Islet of Langerhans (tissue), 1 donor: ENCODE results near the gene USP46.

Experiments
- FAIRE-seq: peaks from one replicate; lab custom pipeline; 2011; peaks lifted over from hg19 to GRCh38; lab: Jason Lieb, UNC

Gene USP46

DNA sequence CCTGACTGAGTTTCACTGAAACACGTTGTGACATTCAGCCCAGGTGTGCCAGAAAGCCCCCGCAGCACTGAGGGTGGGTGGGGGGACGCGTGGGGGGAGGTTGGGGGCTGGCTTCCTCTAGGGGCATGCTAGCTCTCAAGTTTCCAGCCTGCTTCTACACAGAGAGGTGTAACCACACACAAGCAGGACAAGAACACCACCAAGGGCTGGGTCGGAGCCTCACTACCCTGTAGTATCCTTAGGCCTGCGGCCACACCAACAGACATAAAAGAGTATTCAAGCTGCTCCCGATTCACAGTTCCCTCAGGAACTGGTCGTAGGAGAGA, 1.8 kb downstream of the USP46 start:
- no peak for FAIRE-seq

DNA sequence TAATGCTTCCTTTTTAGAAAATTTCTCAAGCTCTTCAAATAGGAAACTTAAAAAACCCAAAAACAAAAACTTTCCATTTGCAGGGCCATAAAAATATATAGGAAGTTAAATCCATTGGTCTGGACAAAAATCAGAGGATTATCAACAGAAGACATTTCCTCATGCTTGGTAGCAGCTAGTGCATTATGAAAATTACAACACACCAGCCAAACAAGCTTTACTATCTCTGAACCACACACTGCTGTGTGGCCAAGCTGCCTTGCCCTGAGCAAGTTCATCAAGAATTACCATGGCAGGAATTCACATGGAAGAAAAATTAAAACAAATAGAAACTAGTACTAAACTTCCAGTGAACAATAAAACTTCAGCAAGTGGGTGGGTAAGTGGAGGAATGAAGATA, 3.6 kb downstream of the USP46 start:
- no peak for FAIRE-seq

DNA sequence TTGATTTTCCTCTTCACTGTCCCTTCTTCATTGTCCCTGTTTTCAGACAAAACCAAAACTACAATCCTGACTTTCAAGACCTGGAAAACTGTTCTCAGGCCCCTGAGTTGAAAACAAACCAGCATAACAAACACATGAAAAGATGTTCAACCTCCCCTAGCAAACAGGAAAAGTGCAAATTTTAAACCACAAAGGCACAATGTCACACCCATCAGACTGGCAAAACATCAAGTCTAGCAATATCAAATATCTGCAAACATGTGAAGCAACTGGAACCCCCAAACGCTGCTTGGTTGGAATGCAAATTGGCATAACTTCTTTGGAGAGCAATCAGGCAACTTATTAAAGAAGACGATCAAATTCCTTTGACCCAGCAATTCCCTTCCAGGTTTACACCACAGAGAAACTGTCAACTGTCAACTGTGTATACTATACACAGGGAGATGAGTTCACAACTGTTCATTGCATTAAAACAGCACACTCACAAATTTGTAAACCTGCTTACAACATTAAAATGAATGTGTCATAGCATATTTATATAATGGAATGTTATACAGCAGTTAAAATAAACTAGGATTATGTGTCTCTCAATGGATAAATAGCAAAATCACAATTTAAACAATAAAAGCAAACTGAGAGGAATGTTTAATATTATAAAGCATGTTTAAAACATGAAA, 7.0 kb downstream of the USP46 start:
- FAIRE-seq: no peak

DNA sequence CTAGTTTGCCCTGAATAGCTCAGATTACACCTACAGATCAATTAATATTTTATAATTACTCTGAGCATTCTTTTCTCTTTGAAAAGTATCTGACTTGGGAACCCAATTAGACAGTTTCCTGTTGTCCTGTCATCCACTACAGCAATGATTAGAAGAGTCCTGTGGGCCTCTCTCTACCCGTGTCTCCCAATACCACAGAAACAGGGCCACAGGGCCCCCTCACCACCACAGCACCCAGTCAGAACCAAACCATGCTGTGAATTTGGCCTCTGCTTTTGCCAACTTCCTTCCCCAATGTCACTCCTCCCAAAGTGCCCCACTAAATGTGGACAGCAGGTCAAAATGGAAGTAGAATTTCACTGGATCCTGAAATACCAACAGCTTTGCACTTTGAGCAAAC, 10.3 kb downstream of the USP46 start:
- no peak for FAIRE-seq

DNA sequence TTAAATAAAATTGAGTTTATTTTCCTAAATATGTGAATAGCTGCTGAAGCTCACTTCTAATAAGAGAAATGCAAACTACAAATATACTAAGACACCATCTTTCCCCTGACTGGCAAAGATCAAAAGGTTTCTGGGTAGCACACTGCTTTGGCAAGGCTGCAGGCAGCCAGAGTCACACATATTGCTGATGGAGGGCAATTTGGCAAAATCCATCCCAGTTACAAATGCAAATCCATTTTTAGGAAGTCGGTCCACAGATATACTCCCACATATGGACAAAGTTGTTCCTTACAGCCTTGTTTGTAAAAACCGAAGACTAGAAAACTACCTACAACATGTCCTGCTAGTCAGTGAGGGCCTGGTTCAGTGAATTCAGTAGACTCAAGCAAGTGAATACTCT, 12.4 kb downstream of the USP46 start:
- no peak for FAIRE-seq

DNA sequence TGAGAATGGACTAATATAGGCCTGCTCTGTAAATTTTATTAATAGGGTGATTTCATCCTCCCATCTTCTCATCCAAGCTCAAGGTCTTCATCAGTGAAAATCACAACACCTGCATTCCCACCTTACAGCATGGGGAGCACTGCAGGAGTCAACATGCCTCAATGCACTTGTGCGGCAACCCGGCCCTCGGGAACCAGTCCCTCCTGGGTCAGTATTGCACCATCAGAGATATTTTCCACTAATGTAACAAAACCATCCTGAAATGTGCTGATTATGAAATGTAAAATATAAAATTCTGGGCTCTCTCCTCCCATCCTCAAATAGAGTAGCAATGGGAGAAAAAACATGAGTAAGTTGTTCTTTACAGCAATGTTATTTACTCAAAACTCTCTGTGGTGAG, 13.0 kb downstream of the USP46 start:
- FAIRE-seq: no peak

DNA sequence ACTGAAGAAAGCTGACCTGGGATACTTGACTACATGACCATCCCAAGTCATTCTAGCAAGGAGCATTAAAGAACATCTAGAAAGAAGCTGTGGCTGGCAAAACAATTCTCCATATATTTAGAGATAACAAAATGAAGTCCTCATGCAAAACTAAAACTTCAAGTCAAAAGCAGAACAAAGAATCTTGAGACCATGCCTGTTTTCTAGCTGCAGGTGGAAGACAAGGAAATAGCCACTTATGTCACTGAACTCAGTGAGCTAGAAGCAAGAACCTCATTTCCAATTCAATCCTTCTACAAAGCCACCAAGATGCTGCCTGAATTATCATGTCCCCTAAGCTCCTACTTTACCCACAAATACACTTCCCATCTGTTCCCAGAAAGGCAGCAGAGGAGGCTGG, 13.8 kb downstream of the USP46 start:
- no peak for FAIRE-seq

DNA sequence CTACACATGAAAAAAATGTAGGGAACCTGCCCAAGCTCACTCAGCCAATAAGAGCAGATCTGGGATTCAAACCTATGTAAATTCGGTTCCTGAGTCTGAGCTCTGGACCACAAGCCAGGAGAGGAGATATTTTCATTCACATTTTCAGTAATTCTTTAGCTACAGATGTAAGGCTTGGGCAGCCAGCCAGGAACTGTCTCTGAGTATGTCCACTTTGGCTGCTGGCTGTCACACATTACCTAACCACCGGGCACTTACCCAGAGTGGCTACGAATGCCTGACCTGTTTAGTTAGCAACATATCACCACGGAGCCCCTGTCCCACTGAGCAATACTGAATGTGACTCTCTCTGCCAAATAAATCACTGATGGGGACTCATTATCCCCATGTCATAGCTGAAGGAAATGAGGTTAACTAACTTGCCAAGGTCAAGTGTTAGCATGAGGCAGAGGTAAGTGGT, 15.3 kb downstream of the USP46 start:
- FAIRE-seq: no peak

DNA sequence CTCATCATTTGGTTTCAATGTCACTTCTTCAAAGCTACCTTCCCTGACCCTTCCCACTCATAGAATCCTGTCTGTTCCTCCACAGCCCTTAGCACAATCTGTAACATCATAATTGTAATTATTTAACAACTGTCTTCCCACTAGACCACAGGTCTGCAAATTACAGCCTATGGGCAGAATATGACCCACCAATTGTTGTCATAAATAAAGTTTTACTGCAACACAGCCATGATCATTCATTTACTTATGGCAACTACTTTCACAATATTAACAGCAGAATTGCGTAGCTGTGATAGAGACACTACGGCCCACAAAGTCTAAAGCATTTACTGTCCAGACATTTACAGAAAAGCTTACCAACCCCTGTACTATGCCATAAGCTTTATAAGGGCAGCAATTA, 15.9 kb downstream of the USP46 start:
- no peak for FAIRE-seq

DNA sequence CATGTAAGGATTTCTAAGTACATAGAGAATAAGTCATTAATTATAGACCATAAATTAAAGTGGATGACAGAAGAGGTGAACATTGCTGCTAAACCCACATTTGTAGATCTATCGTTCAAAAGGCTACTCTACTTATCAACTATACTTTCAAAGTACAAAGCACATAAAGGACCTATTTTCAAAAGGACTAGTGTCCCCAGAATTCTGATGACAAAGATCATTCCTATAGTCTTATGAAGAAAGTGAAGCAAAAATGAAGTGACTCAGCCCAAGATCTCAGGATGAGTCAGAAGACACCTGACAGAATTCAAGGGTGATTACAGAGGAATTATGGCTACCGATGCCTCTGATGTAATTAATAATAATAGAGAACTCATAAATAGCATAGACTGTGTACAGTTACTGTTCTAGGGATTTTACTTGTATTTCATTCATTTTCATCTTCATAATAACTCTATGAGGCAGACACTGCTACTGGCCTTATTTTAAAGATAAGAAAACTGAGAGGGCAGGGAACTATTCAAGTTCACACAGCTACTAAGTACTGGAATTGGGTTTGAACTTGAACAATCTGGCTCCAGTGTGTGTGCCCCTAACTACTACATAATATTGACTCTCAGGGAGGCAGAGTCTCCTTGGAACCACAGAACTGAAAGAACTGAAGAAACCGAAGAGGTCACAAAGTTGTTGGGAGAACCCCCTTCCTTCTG, 17.1 kb downstream of the USP46 start:
- FAIRE-seq: no peak

DNA sequence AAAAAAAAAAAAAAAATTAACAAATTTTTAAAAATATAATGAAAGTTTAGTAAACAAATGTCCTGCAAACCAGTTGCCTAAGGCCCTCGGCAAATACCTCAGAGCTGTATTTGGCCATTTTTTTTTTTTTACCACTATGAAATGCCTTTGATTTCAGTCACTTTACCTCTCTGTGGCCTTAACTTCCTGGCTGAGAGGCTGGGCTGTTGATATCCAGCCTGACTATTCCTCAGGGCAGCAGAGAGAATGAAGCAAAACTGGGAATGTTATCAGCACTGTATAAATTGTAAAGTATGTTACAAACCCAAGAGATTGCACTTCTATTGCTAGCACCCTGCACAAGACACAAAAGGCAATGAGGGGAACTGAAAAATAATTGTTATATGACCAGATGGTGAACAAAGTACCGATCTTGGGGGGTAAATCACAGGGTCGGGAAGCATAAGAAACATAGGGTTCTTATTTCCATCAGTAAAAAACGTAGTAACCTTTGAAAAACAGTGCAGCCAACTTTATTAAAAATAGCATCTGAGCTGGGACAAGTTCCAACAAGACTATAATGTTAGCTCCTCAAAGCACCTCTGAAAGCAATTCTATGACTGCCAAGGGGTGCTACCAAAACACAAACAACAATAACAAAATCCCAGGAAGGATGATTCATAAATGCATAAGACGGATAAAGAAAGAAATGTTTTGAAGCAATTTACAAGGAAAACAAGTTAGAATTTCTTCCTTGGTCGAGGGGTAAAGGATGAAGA, 18.1 kb downstream of the USP46 start:
- FAIRE-seq: no peak

DNA sequence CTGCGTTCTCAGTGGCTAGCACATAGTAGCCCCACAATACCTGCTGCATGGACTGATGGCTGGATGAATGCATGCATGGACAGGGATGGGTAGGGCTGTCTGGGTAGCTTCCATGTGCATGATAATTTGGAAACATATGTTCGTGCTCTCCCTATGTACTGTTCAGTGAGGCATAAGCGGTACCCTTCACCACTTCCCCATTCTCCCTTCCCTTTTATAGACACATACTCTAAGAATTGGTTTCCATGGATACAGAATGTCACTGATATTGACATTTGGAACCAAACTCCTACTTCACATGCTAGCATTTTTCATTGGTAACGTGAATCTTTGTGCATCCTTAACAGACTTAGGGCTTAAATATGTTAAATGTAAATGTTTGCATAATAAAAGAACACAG, 20.4 kb downstream of the USP46 start:
- no peak for FAIRE-seq

DNA sequence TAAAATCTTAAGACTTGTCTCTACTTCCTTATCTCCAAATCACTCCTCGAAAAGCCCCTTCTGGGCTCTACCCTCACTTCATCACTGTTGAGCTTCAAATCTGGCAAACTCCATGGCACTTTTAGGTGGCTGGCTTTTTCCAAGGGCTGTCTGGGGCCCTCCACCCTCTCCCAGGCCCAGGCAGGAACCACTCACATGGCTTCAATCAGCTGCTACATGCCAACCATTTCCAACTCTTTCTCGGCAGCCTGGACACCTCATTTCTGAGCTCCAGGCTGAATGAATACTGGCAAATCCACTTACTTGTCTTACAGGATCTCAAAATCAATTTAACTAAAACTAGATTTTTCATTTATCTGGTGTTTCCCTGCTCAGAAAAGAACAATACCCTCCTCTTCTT, 22.0 kb downstream of the USP46 start:
- no peak for FAIRE-seq

DNA sequence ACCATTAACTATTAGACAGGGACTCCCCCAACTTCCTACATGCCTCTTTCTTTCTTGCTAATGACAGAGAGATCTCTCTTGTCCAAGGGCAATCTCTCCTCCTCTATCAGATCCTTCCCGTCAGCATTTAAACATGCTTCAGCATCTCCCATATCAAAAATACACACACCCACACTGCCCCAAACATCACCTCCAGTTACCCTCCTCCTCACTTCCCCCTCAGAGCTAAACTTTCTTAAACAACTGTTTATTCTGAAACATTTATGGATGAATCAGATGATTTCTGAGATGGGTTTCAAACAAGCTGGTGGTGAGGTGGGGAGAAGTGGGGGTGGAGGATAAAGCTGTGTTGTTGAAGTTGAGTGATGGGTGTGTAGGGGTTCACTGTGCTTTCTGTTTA, 23.5 kb downstream of the USP46 start:
- no peak for FAIRE-seq

DNA sequence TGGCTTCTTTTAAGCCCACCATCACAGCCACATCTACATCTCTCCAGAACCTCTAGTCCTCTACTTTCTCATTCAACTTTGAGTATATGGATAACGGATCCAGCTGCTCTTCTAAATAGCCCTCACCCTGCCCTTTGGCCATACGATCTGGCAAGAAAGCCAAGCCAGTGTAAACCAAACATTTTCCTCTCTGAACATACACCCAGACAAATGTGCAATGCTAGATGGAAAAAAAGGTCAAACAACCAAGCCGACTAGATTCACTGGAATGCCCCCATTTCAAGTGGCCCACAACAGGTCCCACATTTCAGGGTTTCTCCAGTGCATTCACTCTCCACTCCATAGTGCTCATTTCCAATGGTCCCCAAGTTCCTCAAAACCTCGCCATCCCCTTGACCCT, 24.0 kb downstream of the USP46 start:
- FAIRE-seq: no peak

DNA sequence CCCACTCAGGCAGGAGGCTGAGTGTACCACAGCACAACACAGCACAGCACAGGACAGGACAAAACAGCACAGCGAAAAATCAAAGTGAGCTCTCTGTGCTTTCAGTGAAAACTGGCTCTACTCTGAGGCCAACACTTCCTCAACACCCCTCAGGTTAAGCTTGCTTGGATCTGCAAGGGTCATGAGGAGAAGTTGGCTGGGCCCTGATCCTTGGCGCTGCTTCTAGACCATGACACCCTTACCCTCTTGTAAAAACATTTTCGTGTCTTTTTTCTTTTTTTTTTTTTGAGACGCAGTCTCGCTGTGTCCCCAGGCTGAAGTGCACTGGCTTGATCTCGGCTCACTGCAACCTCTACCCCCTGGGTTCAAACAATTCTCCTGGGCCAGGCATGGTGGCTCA, 25.3 kb downstream of the USP46 start:
- FAIRE-seq: no peak

DNA sequence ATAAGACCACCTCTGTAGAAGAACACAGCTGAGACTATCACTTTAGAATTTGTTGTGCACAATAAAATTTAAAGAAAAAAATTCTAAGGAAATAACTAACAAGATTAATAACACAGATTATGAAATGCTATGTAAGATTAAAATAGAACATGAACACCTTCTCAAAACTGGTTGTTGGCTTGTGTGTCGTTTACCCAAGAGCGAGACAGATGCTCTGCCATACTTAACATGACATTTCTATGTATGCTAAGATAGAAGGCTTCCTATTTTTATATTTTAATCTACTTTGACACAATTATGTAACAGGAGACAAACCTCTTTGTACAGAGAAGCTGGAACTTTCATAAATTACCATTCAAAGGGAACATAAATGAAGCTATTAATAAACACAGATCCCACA, 30.1 kb downstream of the USP46 start:
- FAIRE-seq: no peak

DNA sequence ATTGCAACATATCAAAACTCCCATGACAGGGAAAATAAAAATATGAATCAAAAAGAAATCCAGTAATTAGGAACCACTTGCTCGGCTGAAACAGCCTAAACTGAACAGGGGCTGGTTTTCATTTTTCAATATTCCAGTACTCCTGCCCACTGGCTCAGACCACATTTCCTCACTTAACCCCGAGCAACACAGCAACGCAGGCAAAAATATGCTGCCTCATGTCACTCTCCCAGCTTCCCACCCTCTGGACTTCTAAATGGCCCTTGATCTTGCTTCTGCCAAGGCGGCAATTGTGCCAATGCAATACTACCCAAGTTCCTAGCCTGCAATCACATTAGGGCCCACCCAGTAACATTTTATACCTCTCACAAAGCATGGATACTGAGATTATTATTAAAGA, 30.6 kb downstream of the USP46 start:
- FAIRE-seq: no peak

DNA sequence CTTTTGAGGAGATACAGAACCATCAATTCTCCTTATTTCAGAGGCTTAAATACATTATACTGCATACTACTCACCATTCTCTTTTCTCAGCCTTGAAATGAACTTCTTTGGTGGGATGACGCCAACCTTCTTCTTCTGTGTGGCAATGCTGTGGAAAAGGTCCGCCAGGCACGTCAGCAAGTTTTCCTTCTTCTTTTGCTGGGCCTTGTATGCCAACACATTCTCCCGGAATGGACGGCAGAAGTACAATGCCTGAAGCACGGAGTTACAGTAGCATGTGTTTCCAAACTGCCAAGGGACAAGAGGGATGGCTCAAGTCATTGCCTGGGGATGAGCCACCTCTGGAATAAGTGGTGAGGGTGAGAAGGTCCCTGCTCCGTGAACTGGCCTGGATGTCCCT, 31.2 kb downstream of the USP46 start:
- no peak for FAIRE-seq

DNA sequence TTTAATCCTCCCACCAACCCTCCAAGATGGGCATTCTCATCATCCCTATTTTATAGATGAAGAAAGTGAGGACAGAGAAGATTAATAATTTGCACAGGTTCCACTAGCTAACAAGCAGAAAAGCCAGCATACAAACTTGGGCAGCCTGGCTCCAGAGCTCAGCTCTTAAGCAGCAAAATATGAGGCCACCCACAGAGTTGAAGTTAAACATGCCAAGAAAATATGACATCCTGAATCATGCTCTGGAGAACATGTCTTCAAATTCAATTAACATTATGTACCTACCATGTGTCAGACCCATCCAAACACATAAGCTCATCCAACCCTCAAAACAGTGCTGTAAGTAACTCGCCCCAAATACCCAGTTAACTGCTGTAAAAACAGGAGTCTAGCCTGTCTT, 33.9 kb downstream of the USP46 start:
- FAIRE-seq: no peak

DNA sequence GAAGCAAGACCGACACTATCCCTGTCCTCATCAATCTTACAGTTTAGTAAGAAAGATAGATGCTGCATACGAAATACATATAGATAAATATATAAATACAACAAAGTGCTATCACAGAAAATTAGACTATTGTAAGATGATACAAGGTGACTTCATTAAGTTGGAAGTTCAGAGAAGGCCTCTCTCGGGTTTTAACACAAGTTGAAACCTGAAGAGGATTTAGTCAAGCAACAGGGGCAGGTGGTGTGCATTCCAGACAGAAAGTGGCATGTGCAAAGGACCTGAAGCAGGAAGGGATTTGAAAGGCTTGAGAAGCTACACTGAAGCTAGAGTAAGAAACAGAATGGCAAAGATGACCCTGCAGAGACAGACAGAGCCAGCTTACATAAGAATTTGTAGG, 36.5 kb downstream of the USP46 start:
- no peak for FAIRE-seq

DNA sequence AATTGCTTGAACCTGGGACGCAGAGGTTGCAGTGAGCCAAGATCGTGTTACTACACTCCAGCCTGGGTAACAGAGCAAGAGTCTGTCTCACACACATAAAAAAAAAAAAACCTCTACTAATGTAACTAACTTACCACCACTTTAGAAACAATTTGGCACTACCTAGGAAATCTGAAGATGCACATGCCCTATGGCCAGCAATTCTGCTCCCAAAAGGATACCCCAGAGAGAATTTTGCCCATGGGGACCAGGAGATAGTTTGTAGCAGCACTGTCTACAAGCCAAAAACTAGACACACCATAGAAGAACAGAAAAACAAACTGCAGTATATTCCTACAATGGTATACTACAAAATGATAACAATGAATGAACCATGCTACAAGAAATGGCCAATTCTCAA, 37.5 kb downstream of the USP46 start:
- FAIRE-seq: no peak

DNA sequence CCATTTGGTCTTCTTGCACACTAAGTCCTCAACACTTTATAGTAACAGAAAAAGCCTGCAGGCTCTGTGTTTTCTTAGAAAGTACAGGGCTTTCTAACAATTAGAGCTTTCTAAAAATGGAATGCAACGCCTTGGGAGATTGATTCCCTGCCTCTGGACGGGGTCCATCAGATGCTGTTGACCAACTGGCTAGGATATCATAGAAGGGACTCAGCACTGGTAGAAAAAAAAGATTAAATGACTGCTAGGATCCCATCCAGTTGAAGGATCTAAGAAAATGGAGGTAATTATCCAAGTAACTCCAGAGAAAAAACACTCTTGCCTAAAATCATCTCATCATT, 39.5 kb downstream of the USP46 start:
- no peak for FAIRE-seq
